HG02678 (cell line): Measurements from ENCODE around the gene RNF130.
"Not testable (repeated sequence)": the region's sequence is repeated elsewhere in the genome, so short reads cannot be mapped to it uniquely, and the experiment has no call there.

Source experiments
- ATAC-seq: cut with Tn5 transposase; IDR thresholded peaks from one replicate; pipeline ENCODE4 v1.9.1; 2021; ENCODE audit warnings: mild to moderate bottlenecking, moderate library complexity; ENCODE audit not compliant: unreplicated experiment

Gene RNF130

GRCh38 chr5:180026320-180026719, 45.2 kb downstream of the RNF130 start:
- no peak for ATAC-seq

- no peak for ATAC-seq
These were observed 49.7 kb downstream of the RNF130 start for GRCh38 chr5:180021900-180022299.

DNA sequence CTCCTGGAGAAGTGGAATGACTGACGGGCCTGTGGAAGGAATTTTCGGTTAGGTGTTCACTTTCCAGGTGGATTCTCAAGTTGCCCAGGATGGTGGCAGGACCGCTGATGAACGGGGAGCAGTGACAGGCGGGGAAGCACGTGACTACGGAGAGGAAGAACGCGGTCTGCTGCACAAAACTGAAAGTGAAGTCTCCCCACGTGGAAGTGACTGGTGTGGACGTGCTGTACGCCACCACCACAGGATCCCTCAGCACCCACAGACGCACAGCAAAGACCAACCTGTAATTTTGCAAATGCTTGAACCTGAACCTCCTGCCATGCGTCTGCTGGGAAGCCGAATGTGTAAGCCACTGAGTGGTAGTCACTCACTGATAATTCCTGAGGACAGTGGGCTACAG, 51.4 kb downstream of the RNF130 start:
- no peak for ATAC-seq

GRCh38 chr5:180018347-180019060, 53.1 kb downstream of the RNF130 start:
- no peak for ATAC-seq

- not testable (repeated sequence) for ATAC-seq
These were observed 56.0 kb downstream of the RNF130 start for GRCh38 chr5:180015523-180015922.

DNA sequence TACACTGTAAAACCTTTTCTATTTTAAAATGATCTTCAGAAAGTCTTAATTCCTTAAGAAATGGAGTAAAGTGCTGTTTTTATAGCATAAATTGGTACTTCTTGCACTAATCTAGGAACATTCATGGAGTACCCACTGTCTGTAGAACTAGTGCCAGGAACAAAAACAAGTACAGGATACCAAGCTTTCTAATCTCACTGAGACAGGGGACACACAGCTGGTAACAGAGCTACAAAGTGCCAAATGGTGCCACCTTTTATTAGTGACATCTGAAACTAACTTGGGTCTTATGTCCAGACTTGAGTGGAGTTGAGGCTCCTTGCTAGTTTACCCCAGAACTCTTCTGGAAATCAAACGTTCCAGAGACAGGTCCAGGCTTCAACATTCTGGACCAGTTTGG, 57.9 kb downstream of the RNF130 start:
- ATAC-seq, result no peak

DNA sequence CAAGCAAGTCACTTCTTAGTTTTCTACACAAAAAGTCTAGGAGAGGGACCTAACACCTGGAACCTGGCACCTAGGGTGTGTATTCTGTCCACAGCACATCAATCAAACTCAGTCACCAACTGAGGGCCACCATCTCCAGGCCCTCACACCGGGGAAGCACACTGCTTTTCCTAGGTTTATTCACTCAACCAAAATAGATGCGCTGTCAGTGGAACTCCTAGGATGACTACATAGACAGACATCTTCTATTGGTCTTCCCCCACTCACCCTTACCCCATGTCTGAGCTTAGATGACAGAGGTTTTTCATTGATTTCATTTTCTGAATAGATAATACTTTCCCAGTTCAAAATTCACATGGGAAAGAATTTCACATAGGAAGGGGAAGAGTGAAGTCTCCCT, 59.2 kb downstream of the RNF130 start:
- ATAC-seq, result no peak

GRCh38 chr5:180010636-180011035, 60.9 kb downstream of the RNF130 start:
- ATAC-seq, result no peak

GRCh38 chr5:180009581-180009980, 62.0 kb downstream of the RNF130 start:
- no peak for ATAC-seq

- ATAC-seq, result no peak
These were observed 63.1 kb downstream of the RNF130 start for GRCh38 chr5:180008433-180008832.

DNA sequence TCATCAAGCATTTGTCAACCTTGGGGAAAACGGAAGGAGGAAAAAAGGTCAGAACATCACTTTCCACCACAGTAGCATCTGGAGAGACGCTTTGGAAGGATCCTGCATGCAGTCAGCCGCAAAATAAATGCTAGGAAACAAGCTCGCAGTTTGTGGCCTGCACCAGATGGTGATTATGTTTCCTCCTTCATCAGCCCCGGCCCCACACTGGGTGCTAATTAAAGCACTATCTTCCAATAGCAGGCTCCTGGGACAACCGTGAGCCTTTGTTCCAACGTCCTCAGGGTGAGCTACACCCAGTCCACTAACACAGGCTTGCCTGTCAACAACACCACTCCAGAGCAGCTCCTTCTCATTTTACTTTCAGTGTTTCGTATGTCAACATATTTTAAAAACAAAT, 64.0 kb downstream of the RNF130 start:
- no peak for ATAC-seq

DNA sequence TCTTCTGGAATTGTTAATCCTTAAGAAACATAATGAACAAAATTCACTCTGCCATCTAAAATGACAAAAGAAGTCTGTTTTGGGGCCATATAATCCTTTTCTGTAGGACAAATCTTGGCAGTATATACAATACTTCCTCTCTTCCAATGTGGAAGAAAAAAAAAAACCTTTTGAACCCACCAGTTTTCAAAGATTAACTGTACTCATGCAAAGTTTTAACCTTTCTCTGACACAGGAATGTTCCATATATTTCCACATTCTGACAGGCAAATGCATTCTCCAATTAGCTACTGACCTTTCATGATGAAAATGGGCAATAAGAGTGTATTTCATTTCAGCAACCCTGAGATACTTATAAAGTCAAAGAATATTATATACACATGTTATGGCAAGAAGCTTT, 65.4 kb downstream of the RNF130 start:
- ATAC-seq, result no peak

DNA sequence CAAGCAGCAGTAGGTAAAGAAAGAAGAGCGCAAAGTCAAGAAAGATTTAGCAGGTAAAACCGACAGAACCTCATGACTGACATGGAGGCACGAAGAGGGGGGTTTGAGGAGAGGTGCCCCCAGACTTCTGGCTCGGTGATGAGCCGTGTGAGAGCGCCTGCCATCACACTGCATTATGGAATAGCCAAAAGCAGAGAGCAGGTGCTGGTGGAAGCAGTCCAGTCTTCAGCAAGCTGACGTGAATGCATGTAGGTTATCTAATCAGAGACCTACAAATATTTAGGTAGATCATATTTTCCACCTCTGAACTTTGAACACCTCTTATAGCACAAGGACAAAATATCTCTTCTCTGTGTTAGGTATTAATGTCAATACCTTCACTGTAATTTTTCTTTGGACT, 68.4 kb downstream of the RNF130 start:
- no peak for ATAC-seq

DNA sequence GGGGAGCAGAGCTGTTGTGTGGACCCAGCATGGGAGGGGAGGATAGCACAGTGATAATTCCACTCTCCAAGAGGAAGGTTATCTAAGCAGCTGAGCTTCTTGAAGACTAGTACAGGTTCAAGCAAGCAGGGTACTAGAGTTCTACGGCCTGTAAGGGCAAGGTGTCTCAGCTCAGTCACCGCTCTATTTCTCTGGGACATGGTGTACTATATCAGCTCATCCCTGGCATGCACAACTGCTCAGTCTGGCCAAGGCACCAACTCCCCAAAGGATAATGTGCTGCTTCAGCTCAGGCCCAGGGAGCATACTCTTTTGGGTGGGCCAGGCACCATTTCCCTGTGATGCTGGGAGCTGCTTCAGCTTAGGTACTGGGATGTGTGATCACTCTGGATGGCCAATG, 69.8 kb downstream of the RNF130 start:
- no peak for ATAC-seq

GRCh38 chr5:180001136-180001535, 70.4 kb downstream of the RNF130 start:
- ATAC-seq, result no peak

GRCh38 chr5:179998485-179998884, 73.1 kb downstream of the RNF130 start:
- no peak for ATAC-seq

- ATAC-seq, result no peak
These were observed 76.8 kb downstream of the RNF130 start for GRCh38 chr5:179994583-179995323.

- ATAC-seq, result not testable (repeated sequence)
These were observed 78.7 kb downstream of the RNF130 start for GRCh38 chr5:179992855-179993254.

GRCh38 chr5:179991106-179991505, 80.5 kb downstream of the RNF130 start:
- no peak for ATAC-seq

- not testable (repeated sequence) for ATAC-seq
These were observed 81.0 kb downstream of the RNF130 start for GRCh38 chr5:179990525-179990924.

- ATAC-seq, result no peak
These were observed 85.2 kb downstream of the RNF130 start for GRCh38 chr5:179986328-179986727.

GRCh38 chr5:179981636-179982035, 89.9 kb downstream of the RNF130 start:
- no peak for ATAC-seq
